OCI-LY1 (cell line): ENCODE data around the gene SDK2.

Source experiments
- CTCF ChIP-seq: fragments of 200-600 bp; sonication (generic), shearing (Covaris generic); IDR thresholded peaks from 2 replicates; pipeline ENCODE4 v1.5.1; 2017; ENCODE audit warnings: mild to moderate bottlenecking, antibody characterized with exemption, low read length, moderate library complexity, mixed read lengths
- EZH2 ChIP-seq: fragments of 200-600 bp; sonication (generic), shearing (Covaris generic); IDR thresholded peaks from 2 replicates; pipeline ENCODE4 v1.8.0; 2017; ENCODE audit warnings: borderline replicate concordance, mixed run types, mild to moderate bottlenecking, antibody characterized with exemption, low read length, moderate library complexity, mixed read lengths

GRCh38 chr17:73633736-73634135 is 10.5 kb downstream of the SDK2 start:
- TF ChIP-seq CTCF (no peak), EZH2 (no peak)
